PC-9 (cell line): Measurements from ENCODE around the gene HDC.

Experiments used
- CTCF ChIP-seq: fragments of 200-600 bp; sonication (generic); conservative IDR thresholded peaks from 2 replicates; pipeline ENCODE4 v1.6.1; 2017; ENCODE audit warnings: mixed run types, antibody characterized with exemption, mild to moderate bottlenecking, moderate library complexity
- EZH2 ChIP-seq: fragments of 200-600 bp; sonication (generic); IDR thresholded peaks from 2 replicates; pipeline ENCODE4 v1.8.0; 2017; ENCODE audit warnings: antibody characterized with exemption, low read depth

GRCh38 chr15:50302581-50302980, 37.1 kb upstream of the HDC start:
- TF ChIP-seq CTCF (no peak), EZH2 (no peak)
